ENCODE results near the gene RTN4RL1.
"Not testable (repeated sequence)": the region's sequence is repeated elsewhere in the genome, so short reads cannot be mapped to it uniquely, and the experiment has no call there.

Gene RTN4RL1

GRCh38 chr17:1898332-1898731 is 126.8 kb downstream of the RTN4RL1 start:
- DNase-seq (ENCODE audit: low read depth in 1 of 2, low spot score in 1 of 2), result no peak

- no peak for DNase-seq (ENCODE audit: low read depth in 1 of 2, low spot score in 1 of 2)
Observed at GRCh38 chr17:1897105-1897656, 128.0 kb downstream of the RTN4RL1 start.

- DNase-seq (ENCODE audit: low read depth in 1 of 2, low spot score in 1 of 2), result no peak
Observed at GRCh38 chr17:1896243-1897104, 128.7 kb downstream of the RTN4RL1 start.

GRCh38 chr17:1895479-1895878 is 129.7 kb downstream of the RTN4RL1 start:
- DNase-seq (ENCODE audit: low read depth in 1 of 2, low spot score in 1 of 2), result not testable (repeated sequence)

GRCh38 chr17:1894753-1895339 is 130.3 kb downstream of the RTN4RL1 start:
- no peak for DNase-seq (ENCODE audit: low read depth in 1 of 2, low spot score in 1 of 2)

- no peak for DNase-seq (ENCODE audit: low read depth in 1 of 2, low spot score in 1 of 2)
Observed at GRCh38 chr17:1890758-1891450, 134.2 kb downstream of the RTN4RL1 start.

GRCh38 chr17:1888741-1889140 is 136.4 kb downstream of the RTN4RL1 start:
- DNase-seq (ENCODE audit: low read depth in 1 of 2, low spot score in 1 of 2), result no peak
